GM12874 (cell line): ENCODE results near the gene WNK2.

ENCODE experiments used
- CTCF ChIP-seq: IDR thresholded peaks from 2 replicates; pipeline ENCODE4 v1.5.1; 2011; ENCODE audit warnings: low read depth, mild to moderate bottlenecking, control low read depth, low read length, moderate library complexity; ENCODE audit not compliant: insufficient read depth

WNK2 gene

DNA sequence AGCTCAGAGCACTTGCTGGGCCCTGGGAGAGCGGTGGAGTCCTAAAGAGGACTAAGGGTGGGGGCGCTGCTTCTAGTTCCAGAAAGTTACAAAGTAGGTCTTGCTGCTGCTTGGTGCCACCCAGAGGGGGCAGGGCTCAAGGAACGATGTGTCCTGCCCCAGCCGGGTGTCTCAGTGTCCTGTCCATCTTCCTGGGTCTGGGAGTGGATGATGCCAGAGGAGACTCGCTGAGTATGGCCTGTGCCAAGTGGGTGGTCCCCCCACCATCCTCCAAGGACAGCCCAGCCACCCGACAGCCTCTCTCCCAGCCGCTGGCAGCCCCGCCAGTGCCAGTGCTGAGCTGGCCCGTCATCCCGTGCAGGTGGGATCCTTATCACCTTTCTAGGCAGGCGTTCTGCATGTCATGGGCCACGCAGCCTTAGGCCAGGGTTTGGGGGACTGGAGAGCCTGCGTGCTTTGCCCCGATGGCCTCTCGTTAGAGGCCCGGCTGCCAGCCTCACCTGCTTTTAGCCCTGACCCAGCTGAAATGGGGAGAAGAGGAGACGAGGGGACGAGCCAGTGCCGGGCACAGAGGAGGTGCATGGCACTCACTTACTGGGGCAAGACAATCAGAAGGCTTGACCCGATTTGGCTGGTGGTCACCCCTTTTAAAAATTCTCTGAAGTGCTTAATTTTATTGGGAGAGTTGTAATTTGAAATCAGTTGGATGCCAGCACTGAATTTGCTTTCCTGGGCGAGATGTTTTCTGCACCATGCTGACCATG lies 5.6 kb downstream of the WNK2 start:
- TF ChIP-seq CTCF, result no peak

DNA sequence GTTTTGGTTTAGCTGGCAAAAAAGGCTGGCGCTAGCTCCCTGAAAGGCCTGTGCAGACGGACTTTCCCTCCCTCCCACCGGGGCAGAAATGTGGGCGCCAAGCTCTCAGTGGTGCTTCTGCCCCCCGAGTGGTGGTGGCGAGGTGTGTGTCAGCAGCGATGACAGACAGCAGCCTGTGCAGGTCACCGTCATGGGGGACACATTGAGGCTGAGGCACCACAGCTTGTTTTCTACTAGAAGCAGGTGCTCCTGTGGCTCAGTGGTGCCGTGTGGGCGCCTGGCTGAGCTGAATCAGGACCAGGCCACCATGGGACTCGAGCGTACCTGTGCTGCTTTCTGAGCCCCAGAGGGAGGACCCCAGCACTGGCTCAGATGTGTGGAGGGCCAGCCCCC lies 6.2 kb downstream of the WNK2 start:
- no peak for TF ChIP-seq CTCF

DNA sequence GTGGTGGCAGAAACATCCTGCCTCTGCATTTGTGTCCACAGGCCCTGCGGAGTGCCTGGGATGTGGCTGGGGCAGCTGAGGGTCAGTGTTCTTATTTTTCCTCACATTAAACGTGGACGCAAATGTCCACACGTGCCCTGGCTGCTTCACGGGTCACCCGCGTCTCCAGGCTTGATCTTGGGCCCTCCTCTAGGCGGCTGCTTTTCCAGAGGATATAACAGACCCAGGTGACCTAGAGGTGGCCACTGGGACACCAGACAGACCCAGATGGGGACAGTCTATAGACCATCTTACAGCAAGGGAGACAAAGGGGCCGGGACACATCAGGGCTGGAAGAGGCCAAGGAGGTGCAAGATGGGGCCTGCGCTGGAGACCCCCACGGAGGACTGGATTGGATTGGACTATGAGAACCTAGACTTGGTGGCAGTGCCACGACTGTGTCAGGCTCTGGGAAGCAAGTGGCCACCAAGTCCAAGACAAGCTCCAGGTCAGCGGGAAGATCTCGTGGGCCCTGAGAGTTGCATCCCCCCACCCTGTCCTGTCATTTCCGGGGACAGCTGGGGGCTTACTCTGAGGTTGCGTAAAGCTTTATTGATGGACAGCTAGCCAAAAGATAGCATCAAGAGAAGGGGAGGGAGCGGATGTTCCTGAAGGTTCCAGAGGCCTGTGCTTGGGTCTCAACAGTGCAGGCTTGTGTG lies 6.9 kb downstream of the WNK2 start:
- TF ChIP-seq CTCF, result no peak

DNA sequence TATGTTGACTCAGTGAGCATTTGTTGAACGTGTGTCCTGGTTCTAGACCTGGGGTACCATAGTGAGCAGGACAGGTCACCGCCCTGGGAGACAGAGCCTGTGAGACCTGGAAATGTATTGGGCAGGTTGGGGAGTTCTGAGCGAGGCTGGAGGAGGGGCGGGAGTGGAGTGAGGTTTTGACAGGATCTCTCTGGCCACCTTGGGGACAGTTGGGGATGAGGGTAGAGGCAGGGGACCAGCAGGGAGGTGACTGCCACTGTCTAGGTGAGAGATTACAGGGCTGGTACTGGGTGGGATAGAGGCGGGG lies 7.4 kb downstream of the WNK2 start:
- TF ChIP-seq CTCF, result no peak

- TF ChIP-seq CTCF, result no peak
Observed at GRCh38 chr9:93192721-93193387, 8.9 kb downstream of the WNK2 start.

DNA sequence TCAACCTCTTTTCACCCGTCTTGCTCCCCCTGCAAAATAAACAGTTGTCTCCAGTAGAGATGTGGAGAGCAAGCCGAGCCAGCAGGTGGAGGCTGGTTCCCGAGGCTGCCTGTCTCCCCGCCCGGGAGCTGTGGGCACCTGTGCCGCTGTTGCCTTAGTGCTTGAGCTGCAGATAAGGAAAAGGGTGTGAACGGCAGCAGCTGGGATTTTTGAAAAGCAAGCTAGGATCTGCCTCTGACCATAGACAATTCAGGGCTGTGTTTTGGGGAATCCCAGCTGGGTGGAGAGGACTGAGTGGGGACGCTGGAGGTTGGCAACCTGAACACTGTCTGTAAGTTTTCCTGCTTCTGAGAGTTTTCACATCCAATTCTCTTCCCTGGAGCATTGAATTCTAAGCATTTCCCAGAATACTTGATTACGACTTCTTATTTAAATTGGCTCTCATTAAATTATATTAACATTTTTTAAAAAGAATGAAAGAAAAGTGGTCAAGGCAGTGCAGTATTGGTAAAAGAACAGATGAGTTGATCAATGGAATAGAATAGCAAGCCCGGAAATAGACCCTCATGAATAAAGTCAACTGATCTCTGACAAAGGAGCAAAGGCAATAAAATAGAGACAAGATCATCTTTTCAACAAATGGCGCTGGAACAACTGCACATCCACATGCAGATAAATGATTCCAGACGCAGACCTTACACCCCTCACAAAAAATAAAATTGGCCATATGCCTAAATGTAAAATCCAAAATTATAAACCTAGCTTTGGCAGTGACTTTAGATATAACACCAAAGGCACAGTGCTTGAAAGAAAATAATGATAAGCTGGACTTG lies 9.7 kb downstream of the WNK2 start:
- no peak for TF ChIP-seq CTCF

DNA sequence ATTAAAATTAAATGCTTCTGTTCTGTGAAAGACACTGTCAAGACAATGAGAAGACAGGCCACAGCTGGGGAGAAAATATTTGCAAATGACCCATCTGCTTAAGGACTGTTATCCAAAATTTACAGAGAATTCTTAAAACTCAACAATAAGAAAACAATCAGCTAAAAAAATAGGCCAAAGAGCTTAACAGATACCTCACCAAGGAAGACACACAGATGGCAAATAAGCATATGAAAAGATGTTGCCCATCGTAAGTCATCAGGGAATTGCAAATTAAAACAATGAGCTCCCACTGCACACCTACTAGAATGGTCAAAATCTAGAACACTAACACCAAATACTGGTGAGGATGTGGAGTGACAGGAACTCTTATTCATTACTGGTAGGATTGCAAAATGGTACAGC lies 10.3 kb downstream of the WNK2 start:
- no peak for TF ChIP-seq CTCF
